ENCODE data around the gene CXCR3. TPM values are rescaled to one million over a fixed set of nuclear protein-coding genes. Genes with fewer than 3 reads are reported as not detected.

Gene CXCR3
- total and polyA plus RNA-seq, 7 donors = 0.01 to 0.21 (median 0.05) TPM; not detected in 4

GRCh38 chrX:71623714-71624113 is 5.4 kb upstream of the CXCR3 start:
- H3K9me3 ChIP-seq = no peaks in the 10 kb centered on the region
- 80 to 93% (median 82%) methylated on average over 3 of the region's 3 CpGs for WGBS, 3 donors
- no peak for DNase-seq
- no peaks in the 10 kb centered on the region for H3K36me3 ChIP-seq (ENCODE audit: insufficient read depth in 1 of 2, low read depth in 1 of 2)
- no peak for TF ChIP-seq CTCF (IDR thresholded peaks at IDR 0.05)
- H3K27me3 ChIP-seq (ENCODE audit: insufficient read depth in 3 of 3, low read length in 2 of 3) = no peaks in the 10 kb centered on the region
- no peak for ATAC-seq
- H3K4me3 ChIP-seq = no peak overlapping the region
- peak overlapping the region; percentile 69 for H3K27ac ChIP-seq
- peaks cover 15% of the 10 kb centered on the region for H3K4me1 ChIP-seq
- intact Hi-C loops (cut with DNase I) = no loop called here

- WGBS, 3 donors = 10 to 31% (median 14%) methylated on average over 9 to 13 of the region's 13 CpGs
- Histone ChIP-seq H3K27me3 (ENCODE audit: insufficient read depth in 3 of 3, low read length in 2 of 3) (no peaks in the 10 kb centered on the region), H3K27ac (peak overlapping the region; percentile 69), H3K4me3 (no peak overlapping the region), H3K9me3 (no peaks in the 10 kb centered on the region), H3K36me3 (ENCODE audit: insufficient read depth in 1 of 2, low read depth in 1 of 2) (no peaks in the 10 kb centered on the region), H3K4me1 (peaks cover 15% of the 10 kb centered on the region)
- TF ChIP-seq CTCF (IDR thresholded peaks at IDR 0.05) = peak; percentile 29
- ATAC-seq = peak; percentile 81 to 95 (median 84)
- DNase-seq = peak; percentile 81 to 89
- intact Hi-C loops (cut with DNase I) = no loop called here
These were observed 4.5 kb upstream of the CXCR3 start for GRCh38 chrX:71622576-71623450.

- DNase-seq (no peak), ATAC-seq (peak in 1 of 4 donors; percentile 3)
- no peak overlapping the region for H3K4me3 ChIP-seq
- no peak for TF ChIP-seq CTCF (IDR thresholded peaks at IDR 0.05)
- H3K27ac ChIP-seq = peak overlapping the region; percentile 69
- no peaks in the 10 kb centered on the region for H3K36me3 ChIP-seq (ENCODE audit: insufficient read depth in 1 of 2, low read depth in 1 of 2)
- intact Hi-C loops (cut with DNase I) = no loop called here
- H3K9me3 ChIP-seq = no peaks in the 10 kb centered on the region
- H3K4me1 ChIP-seq = peaks cover 15% of the 10 kb centered on the region
- 53 to 67% (median 58%) methylated on average over 9 of the region's 9 CpGs for WGBS, 3 donors
- no peaks in the 10 kb centered on the region for H3K27me3 ChIP-seq (ENCODE audit: insufficient read depth in 3 of 3, low read length in 2 of 3)
These were observed 3.8 kb upstream of the CXCR3 start for GRCh38 chrX:71622032-71622575.

- peak in 2 of 4 donors; percentile 16 to 17 for ATAC-seq
- no peaks in the 10 kb centered on the region for H3K27me3 ChIP-seq (ENCODE audit: insufficient read depth in 3 of 3, low read length in 2 of 3)
- no peak for DNase-seq
- peaks cover 15% of the 10 kb centered on the region for H3K4me1 ChIP-seq
- H3K4me3 ChIP-seq = no peak overlapping the region
- no peak for TF ChIP-seq CTCF (IDR thresholded peaks at IDR 0.05)
- H3K36me3 ChIP-seq (ENCODE audit: insufficient read depth in 1 of 2, low read depth in 1 of 2) = no peaks in the 10 kb centered on the region
- no peaks in the 10 kb centered on the region for H3K9me3 ChIP-seq
- intact Hi-C loops (cut with DNase I) = no loop called here
- H3K27ac ChIP-seq = peak overlapping the region; percentile 69
- 47 to 51% (median 47%) methylated on average over 6 of the region's 6 CpGs for WGBS, 3 donors
These were observed 3.3 kb upstream of the CXCR3 start for GRCh38 chrX:71621603-71622002.
